NT2/D1 (cell line): ENCODE results near the gene RPEL1.

Experiments
- YY1 ChIP-seq: IDR thresholded peaks from 2 replicates; pipeline ENCODE4 v1.6.1; 2011; ENCODE audit not compliant: insufficient read length, insufficient read depth
- ZNF274 ChIP-seq: IDR thresholded peaks from 2 replicates; pipeline ENCODE4 v1.6.1; 2011; ENCODE audit warnings: mild to moderate bottlenecking, low read depth, low read length

DNA sequence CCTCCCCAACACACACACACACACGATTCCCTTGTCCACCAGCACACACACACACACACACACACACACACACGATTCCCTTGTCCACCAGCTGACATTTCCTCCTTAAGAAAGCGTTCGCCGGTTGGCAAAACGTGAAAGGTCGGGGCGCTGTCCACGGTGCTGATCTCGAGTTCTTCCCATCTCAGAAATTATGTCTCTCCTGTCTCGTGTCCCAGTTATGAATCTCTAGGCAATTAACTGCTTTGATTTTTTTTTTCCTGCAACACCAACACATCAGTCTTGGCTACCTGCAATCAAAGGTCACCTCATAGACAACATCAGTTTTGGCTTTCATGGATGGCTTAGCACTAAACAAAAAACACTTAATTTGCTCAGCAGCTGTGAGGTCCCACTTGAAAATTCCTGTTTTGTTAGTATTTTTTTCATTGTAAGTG is 33.2 kb downstream of the RPEL1 start:
- no peak for TF ChIP-seq YY1
- TF ChIP-seq ZNF274, result no peak
